ENCODE data around the gene SPRYD3.

The SPRYD3 gene

DNA sequence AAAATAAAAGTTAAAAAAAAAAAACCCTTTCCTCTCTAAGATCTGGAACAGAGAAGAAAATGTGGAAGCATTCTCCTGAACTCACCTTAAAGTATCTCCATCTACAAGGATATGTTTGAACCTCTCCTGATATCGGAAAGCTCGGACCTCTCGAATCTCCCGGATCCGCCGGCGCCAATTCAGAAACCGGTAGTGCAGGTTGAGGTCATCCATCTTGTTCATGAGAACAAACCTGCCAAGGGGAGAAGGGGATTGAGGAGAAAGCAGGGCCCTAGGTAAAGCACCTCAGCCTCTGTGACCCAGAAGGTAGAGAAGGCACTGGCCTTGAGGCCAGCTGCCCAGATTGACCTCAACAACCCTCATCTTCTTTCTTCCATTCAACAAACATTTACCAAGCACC is 2.2 kb downstream of the SPRYD3 start:
- no peak for DNase-seq

DNA sequence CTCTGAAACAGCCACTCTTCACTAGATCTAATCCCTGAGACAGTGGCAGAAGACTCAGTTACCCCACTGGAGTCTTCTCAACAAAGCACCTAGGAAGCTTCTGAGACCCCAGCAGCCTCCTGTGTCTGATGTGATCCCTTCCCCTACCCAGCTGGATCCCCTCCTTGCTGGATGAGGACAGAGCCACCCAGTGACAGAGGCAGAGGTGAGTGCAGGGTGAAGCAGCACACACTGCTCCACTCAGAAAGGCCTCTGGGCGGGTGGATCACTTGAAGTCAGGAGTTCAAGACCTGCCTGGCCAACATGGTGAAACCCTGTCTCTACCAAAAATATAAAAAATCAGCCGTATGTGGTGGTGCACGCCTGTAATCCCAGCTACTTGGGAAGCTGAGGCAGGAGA is 2.7 kb downstream of the SPRYD3 start:
- no peak for DNase-seq

DNA sequence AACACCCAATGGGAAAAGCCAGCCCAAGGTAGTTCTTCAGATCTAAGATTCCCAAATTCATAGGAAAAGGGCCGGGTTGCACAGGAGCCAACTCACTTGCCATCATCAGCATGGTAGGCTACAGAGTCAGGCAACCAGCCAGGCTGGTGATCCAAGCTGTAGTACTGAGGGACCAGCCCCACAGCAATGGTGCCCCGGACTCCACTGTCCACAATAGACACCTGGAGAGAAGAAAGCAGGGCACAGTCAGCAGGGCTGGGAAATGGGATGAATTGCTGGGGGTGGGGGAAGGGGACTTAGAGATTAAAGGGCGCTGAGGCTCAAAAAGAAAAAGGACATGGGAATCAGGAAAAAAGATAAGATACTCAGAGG is 4.2 kb downstream of the SPRYD3 start:
- DNase-seq: no peak

DNA sequence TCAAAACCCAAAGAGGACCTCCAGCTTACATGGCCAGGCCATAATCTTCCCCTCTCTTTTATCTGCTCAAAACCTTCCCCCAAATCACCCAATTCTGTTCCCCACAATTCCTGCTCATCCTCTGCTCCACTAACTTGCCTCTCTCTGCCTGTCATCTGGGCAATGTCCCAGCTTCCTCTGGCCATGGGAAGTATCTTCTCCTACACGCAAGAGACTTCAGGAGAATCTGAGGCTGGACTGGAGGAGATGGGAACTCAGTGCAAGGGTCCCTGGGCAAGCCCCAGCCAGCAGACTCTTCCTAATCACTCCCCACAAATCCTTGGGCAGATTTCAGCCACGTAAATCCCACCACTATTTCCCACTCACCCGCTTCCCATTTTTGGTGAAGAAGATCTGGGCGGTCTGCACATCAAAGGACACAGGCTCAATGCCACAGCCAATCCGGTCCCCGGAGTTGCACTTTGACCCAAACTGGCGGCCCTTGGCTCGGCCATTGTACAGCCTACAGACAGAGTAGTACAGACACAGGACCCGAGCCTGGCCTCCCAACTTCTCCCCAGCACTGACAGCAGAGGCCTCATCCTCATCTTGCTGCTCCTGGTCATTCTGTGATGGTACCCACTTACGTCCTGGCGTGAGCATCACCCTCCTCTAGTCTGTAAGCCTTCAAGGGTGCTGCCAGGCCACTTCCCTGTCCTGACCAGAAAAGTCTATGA is 4.7 kb downstream of the SPRYD3 start:
- no peak for DNase-seq

DNA sequence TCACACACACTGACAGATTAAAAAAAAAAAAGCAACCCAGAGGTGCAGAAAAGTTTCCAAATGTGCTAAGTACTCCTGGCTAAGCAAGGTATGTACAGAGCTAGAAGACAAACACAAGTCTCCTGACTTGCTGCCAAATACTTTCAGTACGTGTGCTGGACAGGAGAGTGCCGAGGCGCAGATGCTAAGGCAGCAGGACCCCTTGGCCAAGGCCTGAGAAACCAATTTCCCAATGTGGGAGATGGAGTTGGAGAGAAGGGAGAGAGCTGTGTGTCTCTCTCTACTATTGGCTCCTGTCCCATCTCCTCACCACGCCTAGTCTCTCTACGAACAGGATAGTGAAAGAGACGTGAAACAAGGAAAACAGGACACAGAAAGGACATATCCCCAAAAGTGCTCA is 5.3 kb downstream of the SPRYD3 start:
- no peak for DNase-seq

DNA sequence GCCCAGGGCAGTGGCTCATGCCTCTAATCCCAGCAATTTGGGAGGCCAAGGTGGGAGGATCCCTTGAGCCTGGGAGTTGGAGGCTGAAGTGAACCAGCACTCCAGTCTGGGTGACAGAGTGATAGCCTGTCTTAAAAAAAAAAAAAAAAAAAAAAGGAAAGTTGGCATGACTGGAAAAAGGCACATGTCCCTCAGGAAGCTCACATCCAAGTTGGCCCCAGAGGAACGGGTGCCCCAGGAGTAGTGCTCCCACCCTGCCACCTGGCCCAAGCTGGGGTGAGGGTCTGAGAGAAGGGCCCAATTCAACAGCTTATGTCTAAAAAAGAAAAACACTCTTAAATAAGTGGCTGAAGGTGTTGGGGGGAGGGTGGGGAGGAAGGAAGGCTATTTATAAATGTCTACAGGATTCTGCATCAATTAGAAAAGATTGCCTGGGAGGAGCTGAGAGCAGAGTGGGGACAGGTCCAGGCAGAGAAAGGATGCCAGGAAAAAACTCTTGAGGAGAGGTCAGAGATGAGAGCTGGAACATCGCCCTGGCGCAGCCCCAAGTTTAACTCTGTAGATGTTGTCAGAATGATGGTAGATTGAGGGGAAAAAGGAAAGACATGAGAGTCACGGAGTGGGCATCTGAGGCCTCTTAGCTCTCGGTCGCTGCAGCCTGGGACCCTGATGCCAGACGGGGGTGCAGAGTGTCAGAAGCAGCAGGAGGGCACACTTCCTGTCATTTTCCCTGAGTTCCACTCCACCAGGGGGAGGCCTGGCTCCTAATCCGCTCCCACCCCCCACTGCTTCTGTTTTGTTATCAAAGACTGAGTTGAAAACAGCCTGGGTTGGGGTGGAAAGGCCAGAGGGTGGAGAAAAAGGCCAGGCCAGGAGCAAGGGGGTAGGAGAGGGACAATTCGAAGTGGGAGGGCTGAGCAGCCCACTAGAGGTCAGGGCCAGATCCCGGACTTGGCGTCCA is 7.3 kb downstream of the SPRYD3 start:
- no peak for DNase-seq

DNA sequence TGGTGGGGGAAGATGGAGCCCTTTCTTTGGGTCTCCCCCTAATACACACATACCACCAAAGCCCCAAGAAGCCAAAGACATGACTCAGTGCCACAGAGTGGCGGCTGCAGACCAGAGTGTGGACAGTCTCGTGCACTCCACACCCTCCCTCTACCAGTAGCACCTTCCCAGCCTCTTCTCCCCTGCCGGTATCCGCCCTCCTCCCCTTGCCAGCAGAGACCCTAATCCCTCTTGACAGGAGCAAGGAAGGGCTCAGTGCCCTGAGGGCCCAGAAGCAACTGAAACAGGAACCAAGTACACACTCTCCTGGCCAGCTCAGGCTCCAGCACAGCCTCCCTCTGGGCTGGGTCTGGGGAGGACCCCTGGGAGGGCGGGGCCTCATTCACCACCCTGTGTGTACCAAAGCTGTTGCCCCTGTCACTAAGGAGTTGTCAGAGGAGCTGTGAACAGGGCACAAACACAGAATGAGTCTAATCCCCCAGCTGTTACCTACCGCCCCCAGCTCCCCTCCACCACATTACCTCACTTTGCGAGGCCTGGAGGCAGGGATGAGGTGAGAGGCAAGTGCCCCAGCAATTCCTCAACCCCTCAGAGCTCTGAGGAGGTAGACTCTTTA is 8.2 kb downstream of the SPRYD3 start:
- DNase-seq: no peak

DNA sequence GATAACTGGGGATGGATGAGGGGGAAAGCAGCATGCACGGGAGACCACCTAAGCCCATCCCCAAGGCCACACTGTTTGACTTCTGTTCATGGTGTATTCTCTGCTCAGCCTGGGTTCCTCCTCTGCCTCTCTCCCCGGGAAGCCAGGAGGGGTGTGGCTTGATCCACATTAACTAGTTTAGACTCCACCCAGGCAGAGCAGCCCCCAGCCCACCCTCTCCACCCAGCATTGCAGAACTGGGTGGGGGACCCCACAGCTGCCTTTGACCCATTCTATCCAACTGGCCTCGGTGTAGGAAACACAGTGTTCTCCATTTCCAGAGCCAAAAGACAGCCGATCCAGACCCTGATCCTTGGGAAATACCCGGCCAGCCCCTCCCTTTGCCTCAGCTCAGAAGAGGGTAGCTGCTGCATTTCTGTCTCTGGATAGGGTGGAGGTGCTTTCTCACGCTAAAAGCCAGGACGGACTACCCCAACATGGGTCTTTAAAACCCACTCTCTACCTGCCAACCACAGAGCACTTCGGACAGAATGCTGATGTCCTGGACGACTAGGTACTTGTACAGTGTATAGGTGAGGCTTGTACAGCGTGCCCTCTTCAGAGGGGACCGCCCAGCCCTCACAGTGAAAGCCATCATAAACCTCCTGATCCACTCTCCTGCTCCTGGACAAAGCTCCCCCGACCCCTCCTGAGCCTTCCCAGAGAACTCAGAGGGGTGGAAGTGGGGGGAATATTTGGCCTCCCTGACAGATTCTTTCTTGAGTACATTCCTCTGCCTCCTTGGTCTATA is 9.4 kb downstream of the SPRYD3 start:
- no peak for DNase-seq

DNA sequence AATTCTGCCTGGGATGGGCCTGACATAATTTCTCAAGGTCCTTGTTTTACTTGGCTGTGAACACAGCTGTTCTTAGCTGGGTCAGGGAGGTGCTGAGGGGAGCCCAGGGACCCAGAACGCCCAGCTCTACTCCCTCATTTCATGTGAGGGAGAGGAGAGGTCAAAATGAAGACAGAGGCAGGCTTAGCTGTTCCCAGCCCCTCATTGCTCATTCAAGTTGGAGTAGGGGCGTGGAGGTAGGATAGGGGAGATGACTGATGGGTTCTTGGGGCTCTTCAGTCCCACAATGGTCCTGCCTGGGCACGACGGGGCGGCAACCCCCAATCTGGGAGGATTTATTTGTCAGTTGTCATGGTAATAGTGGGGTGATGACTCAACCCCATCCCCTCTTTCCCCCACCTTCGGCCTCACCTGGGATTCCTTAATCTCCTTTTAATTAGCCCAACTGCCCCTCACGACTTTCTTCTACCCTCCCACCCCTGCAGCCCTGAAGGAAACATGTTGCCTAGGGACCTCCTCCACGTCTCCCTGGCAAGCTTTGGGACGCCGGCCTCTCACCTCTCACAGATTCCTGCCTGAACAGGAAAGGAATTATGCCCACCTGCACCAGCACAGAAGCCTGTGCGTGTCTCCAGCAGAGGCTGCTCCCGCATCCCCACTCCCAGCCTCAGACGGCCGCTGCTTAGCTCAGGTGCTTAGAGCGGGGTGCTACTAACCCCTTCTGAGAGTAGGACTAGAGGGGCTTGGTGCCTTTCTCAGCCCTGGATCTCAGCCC is 10.2 kb downstream of the SPRYD3 start:
- DNase-seq: no peak

DNA sequence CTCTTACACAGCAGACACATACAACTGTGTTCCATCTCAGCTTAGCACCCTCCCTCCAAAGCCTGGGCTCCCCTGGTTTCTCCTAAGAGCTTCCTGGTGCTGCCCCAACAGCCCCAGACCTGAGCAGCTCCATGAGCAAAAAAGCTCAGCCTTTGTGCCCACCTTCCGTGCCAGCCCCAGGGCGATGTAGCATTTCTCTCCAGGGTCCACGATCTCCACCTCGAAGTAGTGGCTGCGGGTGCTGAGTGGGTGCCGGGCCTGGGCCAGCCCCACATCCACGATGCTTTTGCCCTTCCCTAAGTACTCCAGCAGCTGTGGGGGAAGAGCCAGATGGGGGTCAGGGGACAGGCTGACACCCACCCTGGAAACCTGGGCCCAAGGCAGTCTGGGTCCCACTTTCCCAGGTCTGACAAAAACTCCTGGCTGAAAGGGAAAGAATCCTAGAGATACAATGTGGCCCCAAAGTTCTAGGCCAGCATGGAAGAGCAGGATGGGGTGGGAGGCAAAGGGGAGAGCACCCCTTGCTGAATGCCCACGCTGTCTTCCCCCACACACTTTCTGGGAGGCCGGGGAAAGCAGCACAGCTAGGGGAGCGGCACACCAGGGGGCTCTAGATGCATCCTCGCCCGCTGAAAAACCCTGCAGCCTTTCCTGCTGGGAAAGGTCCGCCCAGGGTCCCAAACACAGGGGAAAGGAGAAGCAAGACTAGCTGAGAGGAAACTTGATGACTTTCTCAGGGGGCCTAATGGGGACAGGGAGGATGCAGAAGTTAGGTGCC is 11.0 kb downstream of the SPRYD3 start:
- DNase-seq: no peak

DNA sequence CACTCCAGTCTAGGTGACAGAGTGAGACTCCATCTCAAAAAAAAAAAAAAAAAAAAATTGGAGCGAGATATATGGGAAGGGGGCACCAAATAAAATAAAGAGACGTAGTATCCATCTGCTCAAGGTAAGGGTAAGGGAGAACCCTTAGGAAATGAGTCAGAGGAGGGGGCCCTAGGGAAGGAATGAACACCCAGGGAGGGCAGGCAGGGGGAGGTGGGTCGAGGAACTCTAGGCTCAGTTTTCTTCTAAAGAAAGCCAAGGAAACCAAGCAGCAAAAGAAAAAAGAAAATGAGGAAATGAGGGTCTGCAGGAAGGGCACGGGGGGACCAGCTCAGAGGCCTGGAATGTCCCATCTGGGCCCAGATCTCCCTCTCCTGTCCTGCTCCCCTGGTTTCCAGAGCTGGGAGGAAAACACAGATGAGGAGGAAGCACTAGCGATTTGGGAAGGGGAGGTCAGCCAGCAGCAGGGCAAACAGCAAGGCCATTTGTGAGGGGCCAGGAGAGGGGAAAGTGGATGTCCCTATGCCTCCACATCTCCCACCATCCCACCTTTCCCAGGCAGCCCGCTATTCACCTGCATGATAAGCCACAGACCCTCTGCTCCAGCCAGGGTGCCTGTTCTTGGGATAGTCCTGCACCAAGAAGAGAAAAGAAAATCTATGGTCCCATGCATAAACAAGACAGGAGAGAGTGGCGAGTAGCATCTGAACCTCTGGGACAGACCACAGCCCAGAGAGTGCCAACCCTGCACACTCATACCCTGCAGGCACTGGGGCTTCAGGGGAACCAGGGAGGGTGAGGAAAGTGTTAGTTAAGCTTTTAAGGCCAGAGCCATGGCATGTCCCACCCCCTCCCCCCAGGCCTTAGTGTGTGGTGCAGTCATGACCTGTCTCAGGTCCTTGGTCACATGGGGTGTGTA is 11.9 kb downstream of the SPRYD3 start:
- no peak for DNase-seq

DNA sequence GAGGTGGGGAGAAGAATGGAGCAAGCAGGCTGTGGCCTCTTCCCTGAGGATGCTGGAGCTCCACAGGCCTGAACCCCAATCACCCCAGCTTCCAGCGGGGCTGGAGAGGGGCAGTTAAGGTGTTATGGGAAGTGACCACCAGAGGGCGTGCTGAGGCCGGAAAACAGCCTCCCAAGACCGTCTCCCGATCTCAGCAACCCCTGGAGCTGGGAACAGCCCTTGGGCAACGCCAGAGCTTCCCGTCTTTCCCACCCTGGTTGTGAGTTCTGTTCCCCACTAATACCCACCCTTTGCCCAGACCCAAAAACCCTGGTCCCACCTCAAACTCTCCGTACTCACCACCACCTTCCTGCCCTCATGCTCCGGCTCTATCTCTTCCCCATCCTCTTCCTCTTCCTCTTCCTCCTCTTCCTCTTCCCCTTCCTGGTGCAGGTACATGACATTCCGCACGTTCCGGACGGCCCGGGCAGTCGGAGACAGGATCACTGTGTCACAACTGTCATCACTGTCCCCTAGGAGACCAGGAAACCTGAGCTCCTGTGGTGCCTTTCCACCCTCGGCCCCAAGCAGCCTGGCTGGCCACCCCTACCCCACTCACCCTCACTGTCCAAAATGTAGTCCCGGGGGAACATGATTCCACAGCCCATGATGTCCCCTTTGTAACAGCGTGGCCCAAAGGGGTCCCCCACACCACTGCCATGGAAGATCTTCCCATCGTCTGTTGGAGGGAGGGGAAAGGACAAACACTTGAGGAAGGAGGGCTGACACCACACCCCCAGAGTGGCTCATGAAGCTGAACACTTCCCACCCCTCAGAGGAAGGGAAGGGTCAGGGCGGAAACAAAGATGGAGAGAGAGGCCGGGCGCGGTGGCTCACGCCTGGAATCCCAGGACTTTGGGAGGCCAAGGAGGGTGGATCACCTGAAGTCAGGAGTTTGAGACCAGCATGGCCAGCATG is 12.9 kb downstream of the SPRYD3 start:
- peak; percentile 79 for DNase-seq

DNA sequence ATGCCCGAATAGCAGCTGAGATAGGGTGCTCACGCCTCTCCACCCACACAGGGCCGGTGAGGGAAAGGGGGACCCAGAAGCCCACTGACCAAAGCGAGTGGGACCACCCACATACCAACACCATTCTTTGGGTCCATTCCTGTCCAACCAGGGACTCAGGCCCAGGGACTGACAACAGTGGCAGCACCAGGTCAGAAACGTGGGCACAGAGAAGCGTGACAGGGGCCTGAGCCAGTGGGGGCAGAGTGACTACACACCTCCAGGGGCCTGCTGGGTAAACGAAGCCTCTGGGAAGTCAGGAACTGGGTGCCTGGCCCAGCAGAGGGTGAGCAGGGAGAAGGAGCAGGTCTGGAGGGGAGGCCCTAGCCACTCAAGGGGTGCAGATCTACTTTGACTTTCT is 13.7 kb downstream of the SPRYD3 start:
- no peak for DNase-seq

DNA sequence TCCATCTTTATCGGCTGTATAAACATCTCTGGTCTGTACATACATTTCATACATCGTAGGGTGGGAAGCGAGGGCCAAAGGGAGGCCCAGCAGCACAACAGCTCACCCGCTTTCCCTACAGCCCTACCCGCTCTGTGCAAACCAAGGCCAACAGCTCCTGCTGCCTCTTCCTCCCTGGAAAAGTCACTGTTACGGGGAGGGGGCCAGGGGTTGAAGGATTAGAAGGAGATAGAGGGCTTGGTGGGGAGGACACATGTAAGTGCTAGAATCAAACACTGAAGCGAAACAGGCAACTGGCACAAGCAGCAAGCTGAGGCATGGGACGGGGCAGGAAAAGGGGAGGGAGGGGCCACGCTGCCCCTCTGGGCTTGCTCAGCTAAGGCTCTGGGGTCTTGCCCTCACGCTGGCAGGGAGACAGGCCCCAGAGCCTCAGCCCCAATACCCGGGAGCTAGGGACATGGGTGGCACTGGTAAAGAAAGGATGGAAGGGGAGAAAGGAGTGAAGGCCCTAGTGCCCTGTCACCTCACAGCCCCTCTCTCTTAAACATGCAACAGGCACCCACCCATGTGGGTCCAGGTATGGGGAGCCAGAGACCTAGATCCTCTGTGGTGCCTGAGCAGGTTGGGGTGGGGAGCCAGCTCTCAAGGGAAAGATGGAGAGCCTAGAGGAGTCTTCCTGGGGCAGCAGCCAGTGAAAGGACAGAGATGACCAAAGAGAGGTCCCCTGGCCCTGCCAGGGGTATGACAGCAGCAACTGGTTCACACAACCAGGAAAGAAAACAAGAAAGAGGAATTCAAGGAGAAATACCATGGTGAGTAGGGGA is 14.4 kb downstream of the SPRYD3 start:
- no peak for DNase-seq

DNA sequence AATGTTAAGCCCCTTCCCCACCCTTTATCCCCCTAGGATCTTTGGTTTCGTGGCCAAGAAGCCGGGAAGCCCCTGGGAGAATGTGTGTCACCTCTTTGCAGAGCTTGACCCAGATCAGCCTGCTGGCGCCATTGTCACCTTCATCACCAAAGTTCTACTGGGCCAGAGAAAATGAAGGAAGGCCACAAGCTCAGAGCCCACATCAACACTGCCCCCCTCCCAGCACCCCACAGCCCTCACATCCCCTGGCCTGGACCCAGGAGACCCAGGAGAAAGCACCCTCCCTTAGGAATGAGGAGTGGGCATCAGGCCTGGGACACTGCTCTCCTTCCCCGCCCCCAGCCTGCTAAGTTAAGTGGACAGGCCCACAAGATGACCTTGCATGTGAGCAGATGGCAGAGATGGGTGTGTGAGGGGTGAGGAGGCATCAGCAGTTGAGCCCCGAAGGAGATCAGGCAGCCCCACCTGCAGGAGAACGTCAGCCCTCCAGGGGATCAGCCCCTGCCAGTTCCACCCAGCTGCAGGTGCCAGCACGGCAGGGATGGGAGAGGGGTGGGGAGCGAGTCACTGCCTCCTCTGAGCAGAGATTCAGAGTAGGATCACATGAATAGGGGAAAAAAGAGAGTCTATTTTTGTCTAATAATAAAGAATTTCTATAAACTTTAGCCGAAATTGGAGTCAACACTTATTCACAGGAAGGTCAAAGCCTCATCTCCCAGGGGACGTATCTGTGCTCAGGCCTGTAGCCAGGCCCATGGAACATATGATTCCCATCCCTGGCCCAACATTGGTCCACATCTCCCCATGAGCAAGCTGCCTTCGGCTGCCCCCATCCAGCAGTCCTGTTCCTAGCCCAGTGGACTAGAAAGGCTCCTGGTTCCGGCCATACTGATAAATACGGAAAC is 15.2 kb downstream of the SPRYD3 start:
- DNase-seq: peak; percentile 40

DNA sequence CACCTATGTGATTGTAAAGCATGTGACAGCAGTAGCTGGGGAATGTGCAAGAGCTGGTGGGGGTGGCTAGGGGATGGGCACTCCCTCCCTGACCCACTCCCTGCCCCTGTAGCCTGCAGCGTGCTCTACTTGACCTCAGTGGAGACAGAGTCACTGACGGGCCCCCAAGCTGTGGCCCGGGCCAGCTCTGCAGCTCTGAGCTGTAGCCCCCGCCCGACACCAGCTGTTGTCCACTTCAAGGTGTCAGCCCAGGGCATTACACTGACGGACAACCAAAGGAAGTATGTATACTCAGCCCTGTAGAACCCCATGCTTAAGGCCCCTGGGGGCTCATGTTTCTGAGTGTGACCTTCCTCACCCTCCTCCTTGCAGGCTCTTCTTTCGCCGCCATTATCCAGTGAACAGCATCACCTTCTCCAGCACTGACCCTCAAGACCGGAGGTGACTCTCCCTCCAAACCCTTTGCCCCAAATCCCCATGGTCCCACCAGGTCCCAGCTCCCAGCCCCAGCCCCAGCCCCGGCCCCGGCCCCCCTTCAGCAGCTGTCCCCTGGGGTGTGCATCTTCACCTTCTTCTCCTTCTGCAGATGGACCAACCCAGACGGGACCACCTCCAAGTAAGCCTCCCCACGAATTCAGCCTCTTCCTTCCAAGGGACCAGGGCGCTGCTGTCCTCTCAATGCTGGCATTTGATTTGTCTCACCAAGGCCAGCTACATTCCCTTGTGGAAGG is 16.0 kb downstream of the SPRYD3 start:
- DNase-seq: no peak
